ENCODE data around the gene PLD3. TPM values are rescaled to one million over a fixed set of nuclear protein-coding genes. Genes with fewer than 3 reads are reported as not detected.
A peak's percentile ranks its signal among the peaks of the same experiment; 100 is the strongest.

PLD3 gene
- total and polyA plus RNA-seq, 4 donors = 205 to 407 (median 238) TPM

GRCh38 chr19:40421993-40422747 lies 73.7 kb downstream of the PLD3 start:
- ATAC-seq (ENCODE audit: insufficient read depth, low FRiP score) (no peak), DNase-seq (no peak)
- H3K36me3 ChIP-seq (ENCODE audit: control insufficient read depth in 4 of 4, insufficient read depth in 4 of 4, low read length in 4 of 4) = peaks cover 5 to 11% (median 9%) of the 10 kb centered on the region in 4 donors
- H3K4me1 ChIP-seq (ENCODE audit: control insufficient read depth in 5 of 5, insufficient read depth in 5 of 5, low read length in 5 of 5) = peaks cover 0 to 23% (median 5%) of the 10 kb centered on the region in 5 donors
- H3K9me3 ChIP-seq (ENCODE audit: control insufficient read depth in 4 of 4, insufficient read depth in 3 of 4, low read length in 3 of 4) = no peaks in the 10 kb centered on the region
- no peak for TF ChIP-seq CTCF (IDR thresholded peaks at IDR 0.05; ENCODE audit: control extremely low read depth, extremely low read depth)
- H3K27me3 ChIP-seq (ENCODE audit: control insufficient read depth in 3 of 3, insufficient read depth in 3 of 3, low read length in 2 of 3) = no peaks in the 10 kb centered on the region
- H3K9ac ChIP-seq (ENCODE audit: insufficient read depth in 1 of 2, low read length in 2 of 2) = no peak overlapping the region
- peak overlapping the region; percentile 95 to 100 for H3K27ac ChIP-seq (ENCODE audit: low read depth in 1 of 2, low read length in 1 of 2)
- H3K4me3 ChIP-seq = no peak overlapping the region
- WGBS, 2 donors = 76 to 86% methylated on average over 16 of the region's 16 CpGs

- Histone ChIP-seq H3K4me1 (ENCODE audit: control insufficient read depth in 5 of 5, insufficient read depth in 5 of 5, low read length in 5 of 5) (peaks cover 0 to 17% (median 2%) of the 10 kb centered on the region in 5 donors), H3K27me3 (ENCODE audit: control insufficient read depth in 3 of 3, insufficient read depth in 3 of 3, low read length in 2 of 3) (no peaks in the 10 kb centered on the region), H3K36me3 (ENCODE audit: control insufficient read depth in 4 of 4, insufficient read depth in 4 of 4, low read length in 4 of 4) (peaks cover 5 to 11% (median 9%) of the 10 kb centered on the region in 4 donors), H3K9me3 (ENCODE audit: control insufficient read depth in 4 of 4, insufficient read depth in 3 of 4, low read length in 3 of 4) (no peaks in the 10 kb centered on the region), H3K27ac (ENCODE audit: low read depth in 1 of 2, low read length in 1 of 2) (peak overlapping the region in 1 of 2 donors; percentile 50), H3K4me3 (no peak overlapping the region), H3K9ac (ENCODE audit: insufficient read depth in 1 of 2, low read length in 2 of 2) (no peak overlapping the region)
- DNase-seq = no peak
- WGBS, 2 donors = 87 to 93% methylated on average over 30 to 31 of the region's 31 CpGs
- TF ChIP-seq CTCF (IDR thresholded peaks at IDR 0.05; ENCODE audit: control extremely low read depth, extremely low read depth) = no peak
- ATAC-seq (ENCODE audit: insufficient read depth, low FRiP score) = no peak
Observed at GRCh38 chr19:40422748-40423566, 74.5 kb downstream of the PLD3 start.

- Histone ChIP-seq H3K27ac (ENCODE audit: low read depth in 1 of 2, low read length in 1 of 2) (peak overlapping the region in 1 of 2 donors; percentile 56), H3K27me3 (ENCODE audit: control insufficient read depth in 3 of 3, insufficient read depth in 3 of 3, low read length in 2 of 3) (no peaks in the 10 kb centered on the region), H3K4me3 (peak overlapping the region; percentile 30), H3K9me3 (ENCODE audit: control insufficient read depth in 4 of 4, insufficient read depth in 3 of 4, low read length in 3 of 4) (no peaks in the 10 kb centered on the region), H3K9ac (ENCODE audit: insufficient read depth in 1 of 2, low read length in 2 of 2) (peak overlapping the region in 1 of 2 donors; percentile 53), H3K36me3 (ENCODE audit: control insufficient read depth in 4 of 4, insufficient read depth in 4 of 4, low read length in 4 of 4) (peaks cover 5 to 11% (median 9%) of the 10 kb centered on the region in 4 donors), H3K4me1 (ENCODE audit: control insufficient read depth in 5 of 5, insufficient read depth in 5 of 5, low read length in 5 of 5) (peaks cover 0 to 17% (median 2%) of the 10 kb centered on the region in 5 donors)
- TF ChIP-seq CTCF (IDR thresholded peaks at IDR 0.05; ENCODE audit: control extremely low read depth, extremely low read depth) = no peak
- 90 to 93% methylated on average over 6 of the region's 6 CpGs for WGBS, 2 donors
- no peak for DNase-seq
- ATAC-seq (ENCODE audit: insufficient read depth, low FRiP score) = no peak
Observed at GRCh38 chr19:40423938-40424337, 75.4 kb downstream of the PLD3 start.
